WERI-Rb-1 (cell line): ENCODE measurements around the gene SAT2.
A peak's percentile ranks its signal among the peaks of the same experiment; 100 is the strongest.

Experiments used
- DNase-seq: peaks from one replicate; pipeline ENCODE4 v3.0.0-alpha.2; 2020
- H3K27ac ChIP-seq: fragments of 250-450 bp; sonication (Bioruptor Pico); 2 replicates; pipeline ENCODE4 v1.5.1; 2020; ENCODE audit warnings: mild to moderate bottlenecking, moderate library complexity
- H3K27me3 ChIP-seq: fragments of 250-450 bp; sonication (Bioruptor Pico); 2 replicates; pipeline ENCODE4 v1.5.1; 2021; ENCODE audit warnings: mild to moderate bottlenecking, low read depth, moderate library complexity; ENCODE audit not compliant: insufficient read depth, severe bottlenecking
- H3K36me3 ChIP-seq: fragments of 250-450 bp; sonication (Bioruptor Pico); 2 replicates; pipeline ENCODE4 v1.5.1; 2020; ENCODE audit warnings: mild to moderate bottlenecking, moderate library complexity
- H3K4me3 ChIP-seq: 2 replicates; pipeline ENCODE4 v1.5.1; 2011; ENCODE audit warnings: low read depth, mild to moderate bottlenecking, control low read depth, low read length
- H3K9me3 ChIP-seq: fragments of 250-450 bp; sonication (Bioruptor Pico); 2 replicates; pipeline ENCODE4 v1.5.1; 2021; ENCODE audit warnings: mild to moderate bottlenecking, moderate library complexity; ENCODE audit not compliant: severe bottlenecking
- CTCF ChIP-seq: IDR thresholded peaks from 2 replicates; pipeline ENCODE4 v1.5.1; 2011; ENCODE audit warnings: low read depth, mild to moderate bottlenecking, control low read depth, inconsistent platforms, low read length

Gene SAT2

DNA sequence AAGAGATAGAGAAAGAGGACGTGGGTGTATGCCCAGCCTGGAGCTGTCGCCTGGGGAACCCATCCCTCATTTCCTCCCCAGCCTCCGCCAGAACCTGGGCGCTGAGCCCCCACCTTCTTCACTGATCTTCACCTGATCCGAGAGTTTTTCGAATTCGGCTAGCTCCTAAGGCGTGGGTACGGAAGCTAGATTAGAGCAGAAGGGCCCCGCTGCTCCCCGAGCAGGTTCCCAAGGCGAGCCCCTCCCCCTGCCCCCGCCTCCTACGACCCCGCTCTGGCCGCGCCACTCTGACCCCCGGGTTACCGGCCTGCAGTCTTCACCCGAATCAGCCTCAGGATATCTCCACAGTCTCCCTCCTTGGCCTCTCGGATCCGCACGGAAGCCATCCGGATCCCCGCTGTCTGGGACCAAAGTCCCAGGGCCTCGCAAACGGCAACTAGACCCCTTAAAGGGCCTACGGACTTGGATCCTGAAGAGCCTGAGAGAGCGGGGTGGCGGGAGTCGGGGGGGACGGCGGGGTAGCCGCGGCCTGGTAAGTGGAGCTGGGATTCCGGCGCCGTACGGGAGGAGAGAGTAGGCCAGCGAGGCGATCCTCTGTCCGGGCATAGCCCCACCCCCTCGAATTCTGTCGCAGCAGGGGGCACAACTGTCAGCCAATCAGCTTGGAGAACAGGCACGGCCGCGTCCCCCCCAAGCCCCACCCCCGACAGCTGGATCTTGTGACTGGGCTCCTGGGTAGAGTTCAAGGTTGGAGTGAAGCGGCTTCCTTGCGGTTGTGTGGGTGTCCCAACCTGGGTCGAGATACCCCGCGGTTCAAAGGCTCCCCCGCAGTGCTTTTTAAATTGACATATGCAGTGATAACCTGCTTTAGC, at the start of gene SAT2:
Gene SAT2, minus strand, starts transcription at position 572 of the 872 bp plus-strand sequence. Its CDS starts 186 bp downstream, at position 386.
- no peaks in the 10 kb centered on the region for H3K27me3 ChIP-seq
- peak; percentile 97 for DNase-seq
- H3K27ac ChIP-seq: peak within 1 kb of the TSS; percentile 92
- H3K9me3 ChIP-seq: no peaks in the 10 kb centered on the region
- peaks cover 12% of the 10 kb centered on the region for H3K36me3 ChIP-seq
- TF ChIP-seq CTCF: no peak
- H3K4me3 ChIP-seq: peak within 1 kb of the TSS; percentile 80

GRCh38 chr17:7676533-7676932, 48.9 kb upstream of the SAT2 start:
- peaks cover 34% of the 10 kb centered on the region for H3K36me3 ChIP-seq
- no peak for TF ChIP-seq CTCF

DNA sequence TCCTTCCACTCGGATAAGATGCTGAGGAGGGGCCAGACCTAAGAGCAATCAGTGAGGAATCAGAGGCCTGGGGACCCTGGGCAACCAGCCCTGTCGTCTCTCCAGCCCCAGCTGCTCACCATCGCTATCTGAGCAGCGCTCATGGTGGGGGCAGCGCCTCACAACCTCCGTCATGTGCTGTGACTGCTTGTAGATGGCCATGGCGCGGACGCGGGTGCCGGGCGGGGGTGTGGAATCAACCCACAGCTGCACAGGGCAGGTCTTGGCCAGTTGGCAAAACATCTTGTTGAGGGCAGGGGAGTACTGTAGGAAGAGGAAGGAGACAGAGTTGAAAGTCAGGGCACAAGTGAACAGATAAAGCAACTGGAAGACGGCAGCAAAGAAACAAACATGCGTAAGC, 47.3 kb upstream of the SAT2 start:
- no peak for DNase-seq
- Histone ChIP-seq H3K27me3 (no peaks in the 10 kb centered on the region), H3K27ac (no peak overlapping the region), H3K9me3 (peaks cover 8% of the 10 kb centered on the region), H3K36me3 (peaks cover 50% of the 10 kb centered on the region), H3K4me3 (no peak overlapping the region)
- no peak for TF ChIP-seq CTCF

More at GRCh38 chr17:7676533-7676932, 48.9 kb upstream of the SAT2 start:
- DNase-seq: no peak
- Histone ChIP-seq H3K9me3 (peaks cover 8% of the 10 kb centered on the region), H3K27me3 (no peaks in the 10 kb centered on the region), H3K27ac (no peak overlapping the region), H3K4me3 (no peak overlapping the region)

GRCh38 chr17:7673239-7673638, 45.6 kb upstream of the SAT2 start:
- peak; percentile 48 for DNase-seq
- TF ChIP-seq CTCF: peak; percentile 43
- H3K27ac ChIP-seq: no peak overlapping the region

GRCh38 chr17:7668482-7668881, 40.9 kb upstream of the SAT2 start:
- Histone ChIP-seq H3K4me3 (peak overlapping the region; percentile 19; the same call in 1 of the 2 replicates), H3K27me3 (no peaks in the 10 kb centered on the region), H3K27ac (peak overlapping the region; percentile 90), H3K36me3 (peaks cover 45% of the 10 kb centered on the region), H3K9me3 (peaks cover 2% of the 10 kb centered on the region)
- DNase-seq: no peak
- no peak for TF ChIP-seq CTCF

More at GRCh38 chr17:7673239-7673638, 45.6 kb upstream of the SAT2 start:
- Histone ChIP-seq H3K27me3 (no peaks in the 10 kb centered on the region), H3K4me3 (no peak overlapping the region), H3K36me3 (peaks cover 59% of the 10 kb centered on the region), H3K9me3 (peaks cover 8% of the 10 kb centered on the region)
